GM21515 (cell line): ENCODE results near the gene ACTBL2.
A peak's percentile ranks its signal among the peaks of the same experiment; 100 is the strongest.
"Not testable (repeated sequence)": the region's sequence is repeated elsewhere in the genome, so short reads cannot be mapped to it uniquely, and the experiment has no call there.

Experiments
- ATAC-seq: cut with Tn5 transposase; IDR thresholded peaks from one replicate; pipeline ENCODE4 v1.9.1; 2021; ENCODE audit not compliant: unreplicated experiment

Gene ACTBL2

GRCh38 chr5:57482671-57483106, at the start of gene ACTBL2:
TSS of gene ACTBL2 (minus strand) at chr5:57482811. CDS start at chr5:57482707, 104 bp downstream.
- no peak for ATAC-seq

DNA sequence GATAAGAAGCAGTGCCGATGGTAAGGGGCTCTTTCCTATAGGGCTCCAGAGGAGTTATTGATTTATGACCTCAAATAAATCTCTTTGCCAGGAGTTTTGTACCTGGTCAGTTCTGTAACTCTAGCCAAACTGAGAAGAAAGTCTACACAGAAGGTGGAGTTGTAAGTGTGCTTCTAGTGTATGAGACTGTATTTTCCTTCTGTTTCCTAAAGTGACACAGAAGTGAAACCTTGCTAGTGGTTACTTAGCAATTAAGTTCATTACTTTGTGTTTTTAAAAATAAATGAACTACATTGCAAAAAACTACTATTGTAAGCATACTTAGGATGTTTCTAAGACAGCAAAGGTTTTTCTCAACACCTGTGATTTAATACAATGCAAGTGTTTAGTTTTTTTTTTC, 48.7 kb upstream of the ACTBL2 start:
- ATAC-seq: no peak

- peak; percentile 69 for ATAC-seq
These were observed 47.3 kb upstream of the ACTBL2 start for GRCh38 chr5:57529864-57530263.

- no peak for ATAC-seq
These were observed 45.3 kb upstream of the ACTBL2 start for GRCh38 chr5:57527870-57528269.

DNA sequence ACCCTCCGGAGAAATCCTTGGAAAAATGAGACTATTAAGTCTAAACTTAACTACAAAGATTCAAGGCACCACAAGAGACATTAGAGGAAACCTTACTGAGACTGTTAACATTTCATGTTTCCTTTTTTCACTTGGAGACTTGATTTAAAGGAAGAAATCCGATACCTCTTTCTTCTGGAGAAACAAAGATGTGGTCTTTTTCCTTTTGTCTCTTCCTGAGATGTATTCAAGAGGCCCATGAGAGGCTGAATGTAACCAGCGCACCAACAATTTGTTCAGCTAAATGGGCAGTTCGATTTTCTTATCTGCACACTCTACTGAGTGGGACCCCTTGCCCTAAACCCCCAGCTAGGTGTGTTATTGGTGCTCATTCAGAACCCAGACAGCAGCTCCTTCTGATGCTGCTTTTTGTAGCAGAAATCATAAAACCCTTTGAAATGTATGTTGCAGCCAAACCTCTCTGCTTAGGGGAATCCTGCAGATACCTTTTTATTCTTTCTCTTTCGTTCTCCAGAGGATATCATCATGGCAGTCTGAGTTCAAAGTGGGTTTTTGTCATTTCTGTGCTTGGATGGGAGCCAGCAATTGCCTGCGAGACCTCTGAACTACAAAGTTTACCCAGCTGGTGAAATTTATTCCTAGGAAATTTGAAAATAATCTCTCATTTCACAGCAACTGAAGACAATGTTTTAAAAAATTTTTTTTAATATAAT, 41.9 kb upstream of the ACTBL2 start:
- ATAC-seq: no peak

DNA sequence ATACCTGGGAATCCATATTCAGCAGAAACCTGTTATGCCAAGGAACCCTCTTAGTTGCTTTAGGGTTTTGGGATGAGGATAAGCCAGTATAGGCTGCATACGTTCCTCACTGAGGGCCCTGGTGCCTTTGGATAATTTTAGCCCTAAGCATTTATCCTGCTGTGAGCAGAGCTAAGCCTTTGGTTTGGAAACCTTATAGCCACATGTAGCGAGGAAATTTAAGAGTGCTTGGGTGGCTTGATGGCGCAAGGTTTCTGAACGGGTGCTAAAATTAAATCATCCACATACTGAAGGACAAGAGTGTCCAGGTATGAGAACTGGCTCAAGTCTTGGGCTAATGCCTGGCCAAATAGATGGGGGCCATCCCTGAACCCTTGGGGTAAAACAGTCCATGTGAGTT, 39.9 kb upstream of the ACTBL2 start:
- not testable (repeated sequence) for ATAC-seq

- not testable (repeated sequence) for ATAC-seq
These were observed 35.8 kb upstream of the ACTBL2 start for GRCh38 chr5:57518415-57518814.

- ATAC-seq: no peak
These were observed 34.6 kb upstream of the ACTBL2 start for GRCh38 chr5:57517250-57517649.

GRCh38 chr5:57513785-57514184, 31.2 kb upstream of the ACTBL2 start:
- ATAC-seq: no peak

DNA sequence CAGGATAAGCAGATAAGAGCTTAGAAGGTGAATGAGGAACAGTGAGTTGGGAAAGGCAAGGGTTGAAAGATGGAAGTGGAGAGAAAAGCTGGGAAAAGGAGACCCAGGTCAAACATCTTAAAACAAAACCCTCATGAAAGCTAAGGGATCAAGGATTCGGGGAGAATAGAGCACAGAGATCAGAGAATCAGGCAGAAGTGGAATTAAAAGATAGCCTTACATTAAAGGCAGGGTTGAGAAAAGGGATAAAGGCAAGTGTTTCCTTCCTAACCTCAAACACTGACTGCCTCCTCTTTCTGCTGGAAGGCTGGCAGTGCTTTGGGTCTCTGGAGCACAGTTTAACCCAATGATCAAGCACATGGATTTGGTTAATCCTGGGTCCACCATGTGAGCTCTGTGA, 28.7 kb upstream of the ACTBL2 start:
- no peak for ATAC-seq

DNA sequence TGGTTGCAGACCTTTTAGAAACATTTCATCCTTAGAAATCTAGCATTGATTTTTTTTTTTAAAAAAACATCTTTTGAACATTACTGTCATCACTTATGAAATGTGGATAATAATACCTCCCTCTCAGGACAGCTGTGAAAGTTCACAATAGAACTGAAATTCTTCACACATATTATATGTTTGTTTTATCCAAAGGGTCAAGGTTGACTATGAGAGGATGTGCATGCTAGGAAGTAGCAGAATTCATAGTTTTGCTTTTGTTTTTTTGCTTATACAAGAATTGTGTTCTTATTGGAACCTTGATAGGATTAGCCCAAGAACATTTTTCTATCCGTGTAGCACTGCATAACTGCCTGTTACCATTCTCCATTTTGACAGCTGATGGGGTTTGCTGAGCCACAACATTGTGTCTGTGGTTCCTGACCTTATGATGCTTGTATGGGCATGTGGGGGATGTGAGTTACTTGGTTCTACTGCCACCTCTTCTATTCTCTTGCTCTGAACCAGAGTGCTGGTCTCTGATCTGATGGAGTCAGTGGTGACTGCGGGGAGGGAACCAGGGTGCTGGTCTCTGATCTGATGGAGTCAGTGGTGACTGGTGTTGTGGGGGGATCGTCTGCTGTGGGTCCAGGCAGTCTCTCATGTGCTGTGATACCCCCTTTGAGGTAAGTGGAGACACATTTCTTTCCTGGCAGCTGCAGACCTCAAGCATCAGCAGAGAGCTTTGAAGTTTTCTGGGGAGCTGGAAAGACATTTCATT, 27.1 kb upstream of the ACTBL2 start:
- ATAC-seq: no peak

GRCh38 chr5:57508211-57508610, 25.6 kb upstream of the ACTBL2 start:
- no peak for ATAC-seq

- ATAC-seq: no peak
These were observed 22.9 kb upstream of the ACTBL2 start for GRCh38 chr5:57505272-57506200.

DNA sequence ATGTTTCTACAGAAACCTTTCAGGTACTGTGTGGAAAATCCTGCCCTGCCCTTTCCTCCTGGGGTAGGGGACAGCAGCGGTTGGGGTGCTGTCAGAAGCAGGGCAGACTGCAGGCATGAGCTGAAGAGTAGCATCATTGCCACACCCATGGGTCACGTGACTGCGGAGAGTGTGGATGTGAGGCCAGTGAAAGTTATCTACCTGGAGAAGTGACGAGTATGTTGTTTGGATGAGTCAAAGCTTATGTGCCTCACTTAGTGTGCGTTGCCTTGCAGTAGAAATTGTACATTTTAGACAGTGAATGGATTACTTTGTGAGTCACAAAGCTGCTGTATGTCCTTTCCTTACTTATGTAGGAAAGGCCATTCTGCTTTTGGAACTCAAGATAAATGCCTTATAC, 21.7 kb upstream of the ACTBL2 start:
- no peak for ATAC-seq

DNA sequence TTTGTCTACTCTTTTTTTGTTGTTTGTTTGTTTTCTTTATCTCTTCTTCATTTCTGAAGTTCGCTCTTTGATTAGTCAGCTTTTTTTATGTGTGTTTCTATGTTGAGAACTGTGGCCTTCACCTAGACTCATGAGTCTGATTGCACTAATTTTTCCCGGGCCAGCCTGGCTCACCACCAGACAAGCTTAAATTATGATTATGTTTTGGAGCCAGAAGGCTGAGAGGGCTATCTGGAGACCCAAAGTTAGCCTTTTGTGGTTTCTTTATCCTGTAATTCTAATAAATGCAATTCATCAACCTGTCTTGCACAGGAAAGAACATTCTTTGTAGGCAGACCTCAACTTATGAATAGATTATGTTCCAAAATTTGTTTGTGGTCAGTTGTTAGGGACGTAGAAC, 20.8 kb upstream of the ACTBL2 start:
- ATAC-seq: no peak

- ATAC-seq: no peak
These were observed 19.0 kb upstream of the ACTBL2 start for GRCh38 chr5:57501414-57502201.

DNA sequence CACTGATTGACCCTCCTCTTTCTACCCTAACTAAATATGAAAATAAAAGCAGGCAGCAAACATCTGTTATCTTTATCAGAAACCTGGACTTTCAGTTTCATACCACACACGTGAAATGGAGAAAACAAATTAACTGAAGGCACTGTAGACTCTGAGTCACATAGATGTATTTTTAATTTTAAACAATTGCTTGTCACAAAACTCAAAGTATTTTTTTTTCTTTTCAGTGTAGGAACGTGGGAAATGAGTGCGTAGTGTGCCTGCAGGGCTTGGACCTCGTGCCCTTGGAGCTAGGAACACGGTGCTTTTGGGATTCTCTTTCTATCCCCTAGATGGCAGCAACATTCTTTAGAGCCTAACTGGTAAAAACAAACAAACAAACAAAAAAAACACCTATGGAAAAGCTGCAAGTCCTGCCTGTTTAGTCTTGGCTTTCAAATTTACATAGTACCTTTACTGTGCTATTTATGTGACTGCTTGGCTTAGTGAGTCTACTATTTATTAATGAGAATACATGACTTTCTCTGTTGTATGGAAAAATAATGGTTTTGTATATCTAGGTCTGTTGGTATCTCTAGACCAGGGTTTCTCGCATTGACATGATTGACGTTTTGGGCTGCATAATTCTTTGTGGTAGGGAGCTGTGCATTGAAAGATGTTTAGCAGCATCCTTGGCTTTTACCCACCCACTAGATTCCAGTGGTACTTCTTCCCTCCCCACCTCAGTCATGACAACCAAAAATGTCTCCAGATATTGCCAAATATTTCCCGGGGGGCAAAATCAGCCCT, 16.8 kb upstream of the ACTBL2 start:
- ATAC-seq: peak; percentile 93

- no peak for ATAC-seq
These were observed 15.1 kb upstream of the ACTBL2 start for GRCh38 chr5:57497733-57498132.

GRCh38 chr5:57495285-57496086, 12.9 kb upstream of the ACTBL2 start:
- no peak for ATAC-seq
